G401 (cell line): ENCODE results near the gene THSD8. TPM values are rescaled to one million over a fixed set of nuclear protein-coding genes. Genes with fewer than 3 reads are reported as not detected.

Experiments used
- DNase-seq: peaks from one replicate; pipeline ENCODE4 v3.0.0-alpha.2; 2015; ENCODE audit warnings: low spot score
- in situ Hi-C: cut with HindIII; loops from 2 replicates; pipeline ENCODE4 v1.10.0; 2016; ENCODE audit warnings: low sequenced_read_pairs, mixed read lengths
- total RNA-seq: library from RNA; depleted of rRNA; stranded (reverse); fragments of >200 nt; shearing (Covaris generic); gene quantifications from 2 replicates; pipeline ENCODE4 v1.2.3, GENCODE V29; 2014; rRNA removed

THSD8 gene
- not detected in 2 replicates for total RNA-seq

GRCh38 chr19:12801466-12802266, at the start of gene THSD8, which contains the start of gene PRDX2:
Gene THSD8 (plus strand): TSS chr19:12802069. CDS start chr19:12802072, 3 bp downstream.
Gene PRDX2 (minus strand): TSS chr19:12801800. CDS start chr19:12801261, 539 bp downstream.
- DNase-seq, result peak; percentile 88
- in situ Hi-C loops, result no loop called here

GRCh38 chr19:12754465-12755196, 47.2 kb upstream of the THSD8 start:
- in situ Hi-C loops, result no loop called here
- DNase-seq, result no peak

GRCh38 chr19:12756150-12756883, 45.6 kb upstream of the THSD8 start:
- in situ Hi-C loops, result no loop called here
- no peak for DNase-seq

- in situ Hi-C loops, result no loop called here
- peak; percentile 29 for DNase-seq
These were observed 44.2 kb upstream of the THSD8 start for GRCh38 chr19:12757544-12758274.

- in situ Hi-C loops, result no loop called here
- DNase-seq, result no peak
These were observed 42.2 kb upstream of the THSD8 start for GRCh38 chr19:12759686-12760085.

GRCh38 chr19:12763100-12763499, 38.8 kb upstream of the THSD8 start:
- in situ Hi-C loops, result no loop called here

GRCh38 chr19:12764698-12765097, 37.2 kb upstream of the THSD8 start:
- in situ Hi-C loops, result no loop called here
- no peak for DNase-seq

More at GRCh38 chr19:12763100-12763499, 38.8 kb upstream of the THSD8 start:
- DNase-seq, result no peak

- in situ Hi-C loops, result no loop called here
- DNase-seq, result peak; percentile 56
These were observed 35.8 kb upstream of the THSD8 start for GRCh38 chr19:12766051-12766521.

- no peak for DNase-seq
- in situ Hi-C loops, result no loop called here
These were observed 34.7 kb upstream of the THSD8 start for GRCh38 chr19:12767150-12767549.

GRCh38 chr19:12767666-12768065, 34.2 kb upstream of the THSD8 start:
- no peak for DNase-seq
- in situ Hi-C loops, result no loop called here

GRCh38 chr19:12769689-12770088, 32.2 kb upstream of the THSD8 start:
- in situ Hi-C loops, result no loop called here

GRCh38 chr19:12770922-12771321, 30.9 kb upstream of the THSD8 start:
- no peak for DNase-seq
- in situ Hi-C loops, result no loop called here

More at GRCh38 chr19:12769689-12770088, 32.2 kb upstream of the THSD8 start:
- DNase-seq, result no peak

GRCh38 chr19:12772323-12772722, 29.5 kb upstream of the THSD8 start:
- in situ Hi-C loops, result no loop called here

GRCh38 chr19:12773571-12773970, 28.3 kb upstream of the THSD8 start:
- in situ Hi-C loops, result no loop called here

More at GRCh38 chr19:12772323-12772722, 29.5 kb upstream of the THSD8 start:
- no peak for DNase-seq

GRCh38 chr19:12774588-12775555, 27.0 kb upstream of the THSD8 start, which contains the start of gene HOOK2:
Gene HOOK2 (minus strand): TSS chr19:12775552. CDS start chr19:12775449, 103 bp downstream.
- DNase-seq, result peak; percentile 52
- in situ Hi-C loops, result no loop called here

More at GRCh38 chr19:12773571-12773970, 28.3 kb upstream of the THSD8 start:
- no peak for DNase-seq

GRCh38 chr19:12777217-12778016, 24.5 kb upstream of the THSD8 start:
- in situ Hi-C loops, result no loop called here
- peak; percentile 77 for DNase-seq
